ENCODE data around the gene CD14.

GRCh38 chr5:140672455-140673186 is 39.6 kb upstream of the CD14 start:
- TF ChIP-seq CTCF (IDR thresholded peaks at IDR 0.05) (no peak), POLR2A (IDR thresholded peaks at IDR 0.05) (no peak)
